SK-N-SH (cell line): ENCODE measurements around the gene DCDC1. TPM values are rescaled to one million over a fixed set of nuclear protein-coding genes. Genes with fewer than 3 reads are reported as not detected.

Experiments
- CTCF ChIA-PET: fragments of 300-600, 350-600 bp; formaldehyde crosslinking; extraction: SDS; loops from one replicate; lab custom pipeline; 2021; lab: Yijun Ruan, JAX
- POLR2A ChIA-PET: fragments of 350-600 bp; sonication (Branson Sonifier 250); formaldehyde crosslinking; extraction: SDS; loops from one replicate; lab custom pipeline; 2020; ENCODE audit warnings: antibody characterized with exemption, inconsistent platforms; lab: Yijun Ruan, JAX
- DNase-seq: peaks from one replicate; pipeline ENCODE4 v3.0.0; 2012
- H2AFZ ChIP-seq: fragments of 200-600 bp; sonication (generic); 2 replicates; pipeline ENCODE4 v1.8.1; 2016; ENCODE audit warnings: antibody characterized with exemption, mild to moderate bottlenecking, low read depth
- H3F3A ChIP-seq: fragments of 200-600 bp; sonication (generic); replicated peaks from 2 replicates; pipeline ENCODE3; 2016; ENCODE audit warnings: antibody characterized with exemption, mild to moderate bottlenecking; ENCODE audit not compliant: insufficient read depth
- H3K27ac ChIP-seq, 2 experiments: fragments of 200-500 bp in 1 of 2; fragments of 200-600 bp in 1 of 2; sonication (Bioruptor generic) in 1 of 2; sonication (generic), shearing (Covaris generic) in 1 of 2; 2 replicates each; pipeline versions ENCODE4 v1.5.1 to v1.6.1; 2014 to 2016; ENCODE audit warnings: low read depth in 2 of 2, inconsistent platforms in 1 of 2, low read length in 1 of 2, mild to moderate bottlenecking in 1 of 2, mixed read lengths in 1 of 2
- H3K27me3 ChIP-seq: fragments of 200-600 bp; sonication (generic), shearing (Covaris generic); 2 replicates; pipeline ENCODE4 v1.6.1; 2016; ENCODE audit warnings: mixed run types; ENCODE audit not compliant: insufficient read depth
- H3K36me3 ChIP-seq, 2 experiments: fragments of 200-500 bp in 1 of 2; fragments of 200-600 bp in 1 of 2; sonication (Bioruptor generic) in 1 of 2; sonication (generic) in 1 of 2; replicated peaks in 1 of 2; 2 replicates each; pipeline versions ENCODE3 to v1.5.1; 2014 to 2016; ENCODE audit warnings: low read length in 1 of 2, mild to moderate bottlenecking in 1 of 2; ENCODE audit not compliant: insufficient read depth in 2 of 2, control insufficient read depth in 1 of 2
- H3K4me1 ChIP-seq, 2 experiments: fragments of 200-500 bp in 1 of 2; fragments of 200-600 bp in 1 of 2; sonication (Bioruptor generic) in 1 of 2; sonication (generic), shearing (Covaris generic) in 1 of 2; 2 replicates each; pipeline versions ENCODE4 v1.5.1 to v1.6.1; 2014 to 2016; ENCODE audit warnings: low read depth in 1 of 2, low read length in 1 of 2, mixed run types in 1 of 2; ENCODE audit not compliant: insufficient read depth in 2 of 2, control insufficient read depth in 1 of 2
- H3K4me2 ChIP-seq: fragments of 200-600 bp; sonication (generic), shearing (Covaris generic); 2 replicates; pipeline ENCODE4 v1.6.1; 2017; ENCODE audit warnings: mixed run types
- H3K4me3 ChIP-seq, 2 experiments: fragments of 200-500 bp in 1 of 2; fragments of 200-600 bp in 1 of 2; sonication (Bioruptor generic) in 1 of 2; sonication (generic), shearing (Covaris generic) in 1 of 2; 2 replicates each; pipeline versions ENCODE4 v1.5.1 to v1.8.1; 2014 to 2016; ENCODE audit warnings: low read depth in 2 of 2, inconsistent platforms in 1 of 2, low read length in 1 of 2, mild to moderate bottlenecking in 1 of 2, mixed read lengths in 1 of 2, moderate library complexity in 1 of 2
- H3K79me2 ChIP-seq: fragments of 200-600 bp; sonication (generic); 2 replicates; pipeline ENCODE4 v1.8.1; 2017; ENCODE audit warnings: mild to moderate bottlenecking; ENCODE audit not compliant: insufficient read depth
- H3K9ac ChIP-seq: fragments of 200-600 bp; sonication (generic); 2 replicates; pipeline ENCODE4 v1.6.1; 2017; ENCODE audit warnings: mixed run types
- H3K9me2 ChIP-seq: fragments of 200-600 bp; sonication (generic); 2 replicates; pipeline ENCODE4 v1.6.1; 2017; ENCODE audit warnings: mixed run types
- H3K9me3 ChIP-seq: fragments of 200-600 bp; sonication (generic); 2 replicates; pipeline ENCODE4 v1.6.1; 2017; ENCODE audit warnings: mixed run types, mild to moderate bottlenecking, moderate library complexity
- H4K20me1 ChIP-seq: fragments of 200-600 bp; sonication (generic); 2 replicates; pipeline ENCODE4 v1.6.1; 2017; ENCODE audit warnings: mild to moderate bottlenecking, mixed run types; ENCODE audit not compliant: insufficient read depth
- CTCF ChIP-seq: fragments of 200-600 bp; sonication (generic); IDR thresholded peaks from 2 replicates; pipeline ENCODE4 v1.6.1; 2017; ENCODE audit warnings: antibody characterized with exemption, mild to moderate bottlenecking, moderate library complexity
- ELF1 ChIP-seq: IDR thresholded peaks from 2 replicates; pipeline ENCODE4 v1.4.0; 2012
- EZH2phosphoT487 ChIP-seq: fragments of 200-600 bp; sonication (generic); IDR thresholded peaks from 2 replicates; pipeline ENCODE4 v1.6.1; 2017; ENCODE audit warnings: low read depth, mixed run types, mild to moderate bottlenecking, antibody characterized with exemption, moderate library complexity, borderline replicate concordance
- FOXJ3 ChIP-seq: sonication (generic); formaldehyde crosslinking; IDR thresholded peaks from 2 replicates; pipeline ENCODE4 v1.5.1; 2020; ENCODE audit warnings: mild to moderate bottlenecking, missing genetic modification reagents
- IRF3 ChIP-seq: fragments of 150-350 bp; IDR thresholded peaks from 2 replicates; pipeline ENCODE4 v1.6.1; 2016; ENCODE audit warnings: mild to moderate bottlenecking, low read depth, low read length
- JUND ChIP-seq: IDR thresholded peaks from 2 replicates; pipeline ENCODE4 v1.4.0; 2012
- MAX ChIP-seq: IDR thresholded peaks from 2 replicates; pipeline ENCODE4 v1.4.0; 2012; ENCODE audit warnings: low read depth
- MEF2A ChIP-seq: IDR thresholded peaks from 2 replicates; pipeline ENCODE4 v1.4.0; 2012; ENCODE audit warnings: low read depth, borderline replicate concordance
- MXI1 ChIP-seq: IDR thresholded peaks from 2 replicates; pipeline ENCODE4 v1.6.1; 2012; ENCODE audit warnings: mild to moderate bottlenecking, low read depth, low read length, improper control_type of control experiment
- NFIC ChIP-seq: IDR thresholded peaks from 2 replicates; pipeline ENCODE4 v1.4.0; 2012; ENCODE audit warnings: borderline replicate concordance
- POLR2AphosphoS5 ChIP-seq: IDR thresholded peaks from 2 replicates; pipeline ENCODE4 v1.6.1; 2012; ENCODE audit warnings: low read depth, low read length
- RAD21 ChIP-seq: IDR thresholded peaks from 2 replicates; pipeline ENCODE4 v1.6.1; 2012; ENCODE audit warnings: mild to moderate bottlenecking, low read length
- RCOR1 ChIP-seq: fragments of 150-350 bp; IDR thresholded peaks from 2 replicates; pipeline ENCODE4 v1.6.1; 2017; ENCODE audit warnings: antibody characterized with exemption, low read length
- RFX5 ChIP-seq: IDR thresholded peaks from 2 replicates; pipeline ENCODE4 v1.6.1; 2012; ENCODE audit warnings: mild to moderate bottlenecking, improper control_type of control experiment, low read length
- RXRA ChIP-seq: IDR thresholded peaks from 2 replicates; pipeline ENCODE4 v1.4.0; 2012; ENCODE audit warnings: low read depth, mild to moderate bottlenecking, borderline replicate concordance
- WGBS: methylation state at CpG from one replicate; pipeline ENCODE4 v1.1.6; 2017; ENCODE audit warnings: low lambda C conversion rate; 5-methylcytosine and 5-hydroxymethylcytosine counted together
- polyA plus RNA-seq, 3 experiments: library from polyadenylated mRNA; depleted of rRNA; stranded (reverse); fragments of >200 nt; gene quantifications; 2 replicates each; pipeline ENCODE4 v1.2.3, GENCODE V29; 2012
- TF ChIP-seq, protein P1 (sequence below): IDR thresholded peaks from 2 replicates; pipeline ENCODE4 v1.4.0; 2012; ENCODE audit warnings: low read depth, borderline replicate concordance
- TF ChIP-seq, protein P2 (sequence below): IDR thresholded peaks from 2 replicates; pipeline ENCODE4; 2012
- TF ChIP-seq, protein P3 (sequence below): IDR thresholded peaks from 2 replicates; pipeline ENCODE4 v1.4.0; 2012; ENCODE audit warnings: low read depth, borderline replicate concordance

Gene DCDC1
- polyA plus RNA-seq, 1 of the 3 experiments (the other 2 are of a cell fraction) = 0.12 TPM

DNA sequence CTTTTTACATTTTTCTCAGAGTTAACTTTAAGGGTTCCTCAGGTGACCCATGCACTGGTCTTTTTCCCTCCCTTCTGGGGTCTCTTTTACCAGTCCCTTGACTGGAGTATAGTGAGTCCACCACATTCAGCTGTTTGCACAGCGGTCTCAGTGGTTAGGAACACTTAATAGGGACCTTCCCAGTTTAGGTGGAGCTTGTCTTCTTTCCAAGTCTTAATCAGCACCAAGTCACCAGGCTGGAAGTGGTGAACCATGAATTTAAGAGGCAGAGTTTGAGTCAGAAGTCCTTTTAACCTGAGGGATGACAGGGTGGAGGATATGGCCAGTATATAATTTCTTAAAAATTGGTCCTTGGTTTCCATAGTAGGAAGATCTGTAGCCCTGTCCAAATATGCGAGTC lies 433.7 kb downstream of the DCDC1 start:
- H3K9ac ChIP-seq = no peak overlapping the region
- no peak for TF ChIP-seq RFX5
- no peak for TF ChIP-seq MXI1
- no peak for TF ChIP-seq MEF2A
- TF ChIP-seq CTCF = no peak
- no peak for TF ChIP-seq EZH2phosphoT487
- no peak for TF ChIP-seq POLR2AphosphoS5
- TF ChIP-seq FOXJ3 (CRISPR knock-in tag) = no peak
- TF ChIP-seq ELF1 = no peak
- TF ChIP-seq IRF3 = no peak
- no peak overlapping the region for H3K27ac ChIP-seq
- H2AFZ ChIP-seq = no peak overlapping the region
- no peak overlapping the region for H3K4me3 ChIP-seq
- DNase-seq = no peak
- no peaks in the 10 kb centered on the region for H3K27me3 ChIP-seq
- POLR2A ChIA-PET = no interaction called here
- H3K4me2 ChIP-seq = no peak overlapping the region
- CTCF ChIA-PET = interaction anchor here (1.4 kb wide), 1 partner anchor 109 kb away, joined by 5 read pairs; no protein-coding TSS in a partner anchor
- no peaks in the 10 kb centered on the region for H3K36me3 ChIP-seq
- H3K79me2 ChIP-seq = no peaks in the 10 kb centered on the region
- H3K9me3 ChIP-seq = no peaks in the 10 kb centered on the region
- no peaks in the 10 kb centered on the region; a peak in 1 of 4 replicates for H3K4me1 ChIP-seq
- no peaks in the 10 kb centered on the region for H3F3A ChIP-seq
- 40% methylated on average over 2 of the region's 2 CpGs for WGBS
- no peaks in the 10 kb centered on the region for H4K20me1 ChIP-seq
- H3K9me2 ChIP-seq = no peaks in the 10 kb centered on the region

- Histone ChIP-seq H3F3A (no peaks in the 10 kb centered on the region), H3K4me2 (no peak overlapping the region), H3K36me3 (no peaks in the 10 kb centered on the region), H3K27ac (no peak overlapping the region), H3K4me1 (peaks cover 0 to 3% of the 10 kb centered on the region in 2 experiments; a peak in 1 of 4 replicates), H3K27me3 (no peaks in the 10 kb centered on the region), H2AFZ (no peak overlapping the region), H3K9me2 (no peaks in the 10 kb centered on the region), H3K4me3 (no peak overlapping the region), H3K9me3 (no peaks in the 10 kb centered on the region), H3K79me2 (no peaks in the 10 kb centered on the region), H3K9ac (no peak overlapping the region), H4K20me1 (no peaks in the 10 kb centered on the region)
- ChIA-PET CTCF (interaction anchor here (1.0 to 3.1 kb wide), 4 partner anchors 8 to 798 kb away, joined by 3 to 12 read pairs (median 4); no protein-coding TSS in a partner anchor), POLR2A (no interaction called here)
- 31% methylated on average over 3 of the region's 3 CpGs for WGBS
- DNase-seq = no peak
- TF ChIP-seq, protein P1, sequence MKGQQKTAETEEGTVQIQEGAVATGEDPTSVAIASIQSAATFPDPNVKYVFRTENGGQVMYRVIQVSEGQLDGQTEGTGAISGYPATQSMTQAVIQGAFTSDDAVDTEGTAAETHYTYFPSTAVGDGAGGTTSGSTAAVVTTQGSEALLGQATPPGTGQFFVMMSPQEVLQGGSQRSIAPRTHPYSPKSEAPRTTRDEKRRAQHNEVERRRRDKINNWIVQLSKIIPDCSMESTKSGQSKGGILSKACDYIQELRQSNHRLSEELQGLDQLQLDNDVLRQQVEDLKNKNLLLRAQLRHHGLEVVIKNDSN = no peak
- TF ChIP-seq JUND = no peak
- TF ChIP-seq, protein P2, sequence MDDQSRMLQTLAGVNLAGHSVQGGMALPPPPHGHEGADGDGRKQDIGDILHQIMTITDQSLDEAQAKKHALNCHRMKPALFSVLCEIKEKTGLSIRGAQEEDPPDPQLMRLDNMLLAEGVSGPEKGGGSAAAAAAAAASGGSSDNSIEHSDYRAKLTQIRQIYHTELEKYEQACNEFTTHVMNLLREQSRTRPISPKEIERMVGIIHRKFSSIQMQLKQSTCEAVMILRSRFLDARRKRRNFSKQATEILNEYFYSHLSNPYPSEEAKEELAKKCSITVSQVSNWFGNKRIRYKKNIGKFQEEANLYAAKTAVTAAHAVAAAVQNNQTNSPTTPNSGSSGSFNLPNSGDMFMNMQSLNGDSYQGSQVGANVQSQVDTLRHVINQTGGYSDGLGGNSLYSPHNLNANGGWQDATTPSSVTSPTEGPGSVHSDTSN = no peak
- no peak for TF ChIP-seq FOXJ3 (CRISPR knock-in tag)
- no peak for TF ChIP-seq MXI1
- TF ChIP-seq EZH2phosphoT487 = no peak
- no peak for TF ChIP-seq RCOR1
- no peak for TF ChIP-seq MEF2A
- no peak for TF ChIP-seq CTCF
- no peak for TF ChIP-seq NFIC
- TF ChIP-seq RAD21 = no peak
- TF ChIP-seq, protein P3, sequence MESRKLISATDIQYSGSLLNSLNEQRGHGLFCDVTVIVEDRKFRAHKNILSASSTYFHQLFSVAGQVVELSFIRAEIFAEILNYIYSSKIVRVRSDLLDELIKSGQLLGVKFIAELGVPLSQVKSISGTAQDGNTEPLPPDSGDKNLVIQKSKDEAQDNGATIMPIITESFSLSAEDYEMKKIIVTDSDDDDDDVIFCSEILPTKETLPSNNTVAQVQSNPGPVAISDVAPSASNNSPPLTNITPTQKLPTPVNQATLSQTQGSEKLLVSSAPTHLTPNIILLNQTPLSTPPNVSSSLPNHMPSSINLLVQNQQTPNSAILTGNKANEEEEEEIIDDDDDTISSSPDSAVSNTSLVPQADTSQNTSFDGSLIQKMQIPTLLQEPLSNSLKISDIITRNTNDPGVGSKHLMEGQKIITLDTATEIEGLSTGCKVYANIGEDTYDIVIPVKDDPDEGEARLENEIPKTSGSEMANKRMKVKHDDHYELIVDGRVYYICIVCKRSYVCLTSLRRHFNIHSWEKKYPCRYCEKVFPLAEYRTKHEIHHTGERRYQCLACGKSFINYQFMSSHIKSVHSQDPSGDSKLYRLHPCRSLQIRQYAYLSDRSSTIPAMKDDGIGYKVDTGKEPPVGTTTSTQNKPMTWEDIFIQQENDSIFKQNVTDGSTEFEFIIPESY = no peak
- no peak for TF ChIP-seq RXRA
- no peak for TF ChIP-seq MAX
These were observed 443.4 kb downstream of the DCDC1 start for GRCh38 chr11:30926130-30926529.
